H1 (cell line): Measurements from ENCODE around the gene CD276. TPM values are rescaled to one million over a fixed set of nuclear protein-coding genes. Genes with fewer than 3 reads are reported as not detected.

Source experiments
- CTCF ChIA-PET: fragments of 300-600 bp; sonication (Branson Sonifier 250); formaldehyde crosslinking; loops from one replicate; lab custom pipeline; 2021; ENCODE audit not compliant: partially characterized antibody; lab: Charles Lee
- POLR2A ChIA-PET: fragments of 300-600 bp; sonication (Branson Sonifier 250); formaldehyde crosslinking; loops from one replicate; lab custom pipeline; 2021; ENCODE audit warnings: inconsistent platforms; ENCODE audit not compliant: partially characterized antibody; lab: Charles Lee
- DNase-seq, 2 experiments: peaks; one replicate each; pipeline versions ENCODE4 v3.0.0 to v3.0.0-alpha.2; 2010 to 2022; ENCODE audit warnings: low spot score in 2 of 2, low read depth in 1 of 2, mixed read lengths in 1 of 2
- FAIRE-seq: peaks from 2 replicates; lab custom pipeline; 2011; peaks lifted over from hg19 to GRCh38; lab: Jason Lieb, UNC
- H2AFZ ChIP-seq: 2 replicates; pipeline ENCODE4 v1.8.1; 2012; ENCODE audit warnings: low read length, inconsistent platforms
- H2AK5ac ChIP-seq: 2 replicates; pipeline ENCODE4 v1.6.1; 2013; ENCODE audit warnings: low read depth, low read length
- H2BK120ac ChIP-seq: replicated peaks from 2 replicates; pipeline ENCODE3; 2013; ENCODE audit warnings: low read depth, low read length, inconsistent platforms
- H2BK12ac ChIP-seq: 2 replicates; pipeline ENCODE4 v1.6.1; 2013; ENCODE audit warnings: low read depth, low read length
- H2BK15ac ChIP-seq: 2 replicates; pipeline ENCODE4 v1.6.1; 2013; ENCODE audit warnings: low read length
- H2BK20ac ChIP-seq: 2 replicates; pipeline ENCODE4 v1.6.1; 2013; ENCODE audit warnings: low read length
- H2BK5ac ChIP-seq: 2 replicates; pipeline ENCODE4 v1.6.1; 2013; ENCODE audit warnings: low read depth, low read length
- H3K14ac ChIP-seq: 2 replicates; pipeline ENCODE4 v1.6.1; 2013; ENCODE audit warnings: inconsistent platforms; ENCODE audit not compliant: insufficient read length
- H3K18ac ChIP-seq: 2 replicates; pipeline ENCODE4 v1.6.1; 2013; ENCODE audit warnings: low read length; ENCODE audit errors: extremely low read depth
- H3K23ac ChIP-seq: 2 replicates; pipeline ENCODE4 v1.6.1; 2013; ENCODE audit warnings: inconsistent platforms; ENCODE audit not compliant: insufficient read length
- H3K23me2 ChIP-seq: 2 replicates; pipeline ENCODE4 v1.6.1; 2013; ENCODE audit warnings: low read depth, low read length
- H3K27ac ChIP-seq: 2 replicates; pipeline ENCODE4 v1.6.1; 2011; ENCODE audit warnings: low read depth, low read length, inconsistent platforms
- H3K27me3 ChIP-seq, 4 experiments: replicated peaks in 1 of 4; 1 replicate in 1 of 4; 2 replicates in 3 of 4; pipeline versions ENCODE4 v1.6.1 to v1.8.1; 2011 to 2013; ENCODE audit warnings: low read length in 3 of 4, mild to moderate bottlenecking in 3 of 4, inconsistent platforms in 2 of 4, mixed read lengths in 2 of 4, moderate library complexity in 1 of 4; ENCODE audit not compliant: control insufficient read depth in 3 of 4, insufficient read depth in 3 of 4; ENCODE audit errors: extremely low read depth in 1 of 4
- H3K36me3 ChIP-seq, 4 experiments: 2 replicates each; pipeline versions ENCODE4 v1.6.1 to v1.8.1; 2011 to 2013; ENCODE audit warnings: mild to moderate bottlenecking in 4 of 4, low read length in 3 of 4, moderate library complexity in 2 of 4, control low read depth in 1 of 4, inconsistent platforms in 1 of 4; ENCODE audit not compliant: insufficient read depth in 4 of 4, control insufficient read depth in 2 of 4
- H3K4ac ChIP-seq: replicated peaks from 2 replicates; pipeline ENCODE3; 2013; ENCODE audit warnings: low read length, low read depth, mixed read lengths, inconsistent platforms; ENCODE audit not compliant: insufficient read length
- H3K4me1 ChIP-seq, 4 experiments: replicated peaks in 1 of 4; 1 replicate in 1 of 4; 2 replicates in 3 of 4; pipeline versions ENCODE4 v1.6.1 to v1.8.1; 2011 to 2013; ENCODE audit warnings: low read length in 3 of 4, inconsistent platforms in 2 of 4, mixed read lengths in 1 of 4; ENCODE audit not compliant: insufficient read depth in 4 of 4, control insufficient read depth in 3 of 4
- H3K4me2 ChIP-seq, 2 experiments: 2 replicates each; pipeline versions ENCODE4 v1.6.1 to v1.8.1; 2011 to 2013; ENCODE audit warnings: low read depth in 2 of 2, low read length in 2 of 2, control low read depth in 1 of 2, inconsistent platforms in 1 of 2, mild to moderate bottlenecking in 1 of 2; ENCODE audit not compliant: insufficient read depth in 1 of 2
- H3K4me3 ChIP-seq, 4 experiments: fragments of 200-600, 300-600 bp in 1 of 4; sonication (generic), shearing (Covaris generic), sonication (Bioruptor Twin) in 1 of 4; 2 replicates each; pipeline versions ENCODE4 v1.5.1 to v1.8.1; 2011 to 2016; ENCODE audit warnings: low read length in 4 of 4, low read depth in 3 of 4, control low read depth in 2 of 4, inconsistent platforms in 2 of 4, mild to moderate bottlenecking in 2 of 4, mixed read lengths in 1 of 4, moderate library complexity in 1 of 4; ENCODE audit not compliant: insufficient read depth in 2 of 4; ENCODE audit errors: extremely low read depth in 1 of 4
- H3K56ac ChIP-seq: replicated peaks from 2 replicates; pipeline ENCODE3; 2013; ENCODE audit warnings: low read depth, mild to moderate bottlenecking, mixed read lengths, low read length, inconsistent platforms; ENCODE audit not compliant: insufficient read length
- H3K79me1 ChIP-seq: 2 replicates; pipeline ENCODE4 v1.6.1; 2013; ENCODE audit warnings: low read depth, low read length, control low read depth
- H3K79me2 ChIP-seq, 2 experiments: 2 replicates each; pipeline versions ENCODE4 v1.6.1 to v1.8.1; 2012 to 2013; ENCODE audit warnings: low read length in 2 of 2, mild to moderate bottlenecking in 2 of 2, inconsistent platforms in 1 of 2; ENCODE audit not compliant: insufficient read depth in 2 of 2, control insufficient read depth in 1 of 2
- H3K9ac ChIP-seq, 4 experiments: replicated peaks in 1 of 4; 1 replicate in 1 of 4; 2 replicates in 3 of 4; pipeline versions ENCODE4 v1.6.1 to v1.8.1; 2011 to 2013; ENCODE audit warnings: low read depth in 3 of 4, low read length in 3 of 4, control low read depth in 2 of 4, mild to moderate bottlenecking in 2 of 4, moderate library complexity in 2 of 4, inconsistent platforms in 1 of 4; ENCODE audit errors: extremely low read depth in 1 of 4
- H3K9me3 ChIP-seq, 2 experiments: 2 replicates each; pipeline versions ENCODE4 v1.6.1 to v1.8.1; 2012 to 2013; ENCODE audit warnings: mild to moderate bottlenecking in 2 of 2, moderate library complexity in 2 of 2, control low read depth in 1 of 2, inconsistent platforms in 1 of 2, low read depth in 1 of 2, low read length in 1 of 2, mixed read lengths in 1 of 2; ENCODE audit not compliant: insufficient read depth in 2 of 2
- H4K20me1 ChIP-seq, 2 experiments: replicated peaks in 1 of 2; 2 replicates each; pipeline versions ENCODE3 to v1.8.1; 2011 to 2013; ENCODE audit warnings: inconsistent platforms in 2 of 2, low read length in 2 of 2, mild to moderate bottlenecking in 1 of 2; ENCODE audit not compliant: insufficient read depth in 2 of 2, control insufficient read depth in 1 of 2
- H4K5ac ChIP-seq: 2 replicates; pipeline ENCODE4 v1.6.1; 2013; ENCODE audit warnings: low read length, low read depth, mixed read lengths, inconsistent platforms; ENCODE audit not compliant: insufficient read length
- H4K8ac ChIP-seq: 2 replicates; pipeline ENCODE4 v1.8.0; 2013; ENCODE audit warnings: mild to moderate bottlenecking, moderate library complexity, low read length, inconsistent platforms; ENCODE audit not compliant: insufficient read depth; ENCODE audit errors: extremely low read depth
- H4K91ac ChIP-seq: replicated peaks from 2 replicates; pipeline ENCODE3; 2013; ENCODE audit warnings: low read length, mixed read lengths, inconsistent platforms; ENCODE audit not compliant: insufficient read length
- BACH1 ChIP-seq: IDR thresholded peaks from 2 replicates; pipeline ENCODE4 v1.6.1; 2012; ENCODE audit warnings: low read length, improper control_type of control experiment
- FOSL1 ChIP-seq: IDR thresholded peaks from 2 replicates; pipeline ENCODE4 v1.6.1; 2011; ENCODE audit warnings: mild to moderate bottlenecking, low read depth, low read length, moderate library complexity; ENCODE audit not compliant: insufficient read depth
- GABPA ChIP-seq: IDR thresholded peaks from 2 replicates; pipeline ENCODE4 v1.6.1; 2011; ENCODE audit warnings: mild to moderate bottlenecking, low read length, moderate library complexity, borderline replicate concordance; ENCODE audit not compliant: insufficient read depth
- KDM1A ChIP-seq: fragments of 200-600, 300-600 bp; sonication (generic); IDR thresholded peaks from 2 replicates; pipeline ENCODE4 v1.7.1; 2016; ENCODE audit warnings: mild to moderate bottlenecking, low read length, borderline replicate concordance
- WGBS, 2 experiments: shearing (Covaris generic) in 1 of 2; methylation state at CpG; one replicate each; pipeline versions ENCODE4 v1.1.6 to v1.1.7; 2013 to 2015; ENCODE audit warnings: low lambda C conversion rate in 2 of 2, mixed read lengths in 2 of 2, inconsistent platforms in 1 of 2, low coverage in 1 of 2, missing lambda C conversion rate in 1 of 2; ENCODE audit not compliant: insufficient replicate concordance in 2 of 2, insufficient coverage in 1 of 2, insufficient read length in 1 of 2; ENCODE audit errors: extremely low coverage in 1 of 2, missing lambda C conversion rate in 1 of 2; 5-methylcytosine and 5-hydroxymethylcytosine counted together
- polyA plus RNA-seq, 7 experiments: library from polyadenylated mRNA; depleted of rRNA in 3 of 7; stranded (reverse) in 5 of 7; unstranded in 2 of 7; fragments of >200 nt in 5 of 7; fragments of 200-250 nt in 2 of 7; gene quantifications; 1 replicate in 5 of 7; 2 replicates in 1 of 7; 4 replicates in 1 of 7; pipeline versions ENCODE4 v1.2.1 to v1.2.3, GENCODE V29; 2011 to 2013; ENCODE audit warnings: missing spikeins in 2 of 7, mixed read lengths in 2 of 7
- total RNA-seq: library from RNA; stranded (reverse); fragmentation: NEBNext Ultra II Directional; extraction: Animal tissue kit (Norgen Biotek cat#: 25700); gene quantifications from 2 replicates; pipeline ENCODE4 v1.2.1, GENCODE V29; 2021

Gene CD276
- total and polyA plus RNA-seq, 2 of the 8 experiments (the other 6 are each of a cell fraction or from before 2014, with no cell fraction given), result 156 to 158 TPM

GRCh38 chr15:73745073-73745472 lies 60.9 kb downstream of the CD276 start:
- Histone ChIP-seq H2AK5ac (no peak overlapping the region), H3K27ac (no peak overlapping the region), H4K91ac (no peak overlapping the region), H4K5ac (no peak overlapping the region), H2BK5ac (no peak overlapping the region; the same call in 1 of the 2 replicates), H3K9ac (no peak overlapping the region), H3K4me3 (no peak overlapping the region), H3K36me3 (no peaks in the 10 kb centered on the region), H3K23me2 (no peaks in the 10 kb centered on the region), H2AFZ (no peak overlapping the region), H3K27me3 (no peaks in the 10 kb centered on the region; a peak in 1 of 7 replicates), H2BK120ac (no peak overlapping the region), H3K4me2 (no peak overlapping the region; a peak in 1 of 4 replicates), H3K14ac (no peak overlapping the region), H4K8ac (no peak overlapping the region), H3K56ac (no peak overlapping the region), H3K9me3 (no peaks in the 10 kb centered on the region), H2BK15ac (peak overlapping the region; percentile 19), H4K20me1 (no peaks in the 10 kb centered on the region), H3K4me1 (peaks cover 5 to 28% (median 13%) of the 10 kb centered on the region in 4 experiments), H2BK12ac (0 out of 2 replicates have a peak overlapping the region, but pooled peaks have one; percentile 53), H3K4ac (peak overlapping the region; percentile 15), H3K18ac (peak overlapping the region; percentile 2; the same call in 1 of the 2 replicates), H3K79me2 (no peaks in the 10 kb centered on the region), H2BK20ac (no peak overlapping the region), H3K23ac (no peak overlapping the region), H3K79me1 (no peaks in the 10 kb centered on the region)
- ChIA-PET CTCF (interaction anchor here (0.7 to 9.4 kb wide), 5 partner anchors 13 to 162 kb away, joined by 3 to 45 read pairs (median 3); no protein-coding TSS in a partner anchor), POLR2A (interaction anchor here (1.1 to 1.7 kb wide), 4 partner anchors 9 to 28 kb away, joined by 3 to 4 read pairs (median 4); partner anchors contain the start of gene INSYN1)
- no peak for FAIRE-seq
- WGBS, 2 experiments, result 80% methylated on average over 7 of the region's 7 CpGs; no CpG with 5 or more reads in 1 of the 2 experiments
- no peak for DNase-seq
- TF ChIP-seq GABPA (no peak), KDM1A (no peak), FOSL1 (no peak), BACH1 (no peak)
